GM23248 (cell line): ENCODE results near the gene KIF23.

Experiments used
- EZH2 ChIP-seq: fragments of 200-600 bp; sonication (generic); IDR thresholded peaks from 2 replicates; pipeline ENCODE4 v1.6.1; 2018; ENCODE audit warnings: antibody characterized with exemption, mild to moderate bottlenecking; ENCODE audit not compliant: insufficient read depth, poor library complexity, severe bottlenecking
- EZH2phosphoT487 ChIP-seq: fragments of 200-600 bp; sonication (generic); IDR thresholded peaks from 2 replicates; pipeline ENCODE4 v1.6.1; 2018; ENCODE audit warnings: antibody characterized with exemption, moderate library complexity, mild to moderate bottlenecking, low read depth; ENCODE audit not compliant: insufficient read depth

GRCh38 chr15:69476704-69477473 lies 62.7 kb downstream of the KIF23 start:
- TF ChIP-seq EZH2phosphoT487 (no peak), EZH2 (no peak)
